HG03460 (cell line): ENCODE data around the gene STAT3.

Experiments used
- ATAC-seq: cut with Tn5 transposase; IDR thresholded peaks from one replicate; pipeline ENCODE4 v1.9.1; 2021; ENCODE audit not compliant: unreplicated experiment

STAT3 gene

GRCh38 chr17:42282478-42283080 lies 105.7 kb downstream of the STAT3 start:
- ATAC-seq = no peak

GRCh38 chr17:42281571-42282096 lies 106.6 kb downstream of the STAT3 start:
- ATAC-seq = no peak

- ATAC-seq = no peak
Observed at GRCh38 chr17:42279776-42280630, 108.2 kb downstream of the STAT3 start.

- ATAC-seq = no peak
Observed at GRCh38 chr17:42277342-42277712, 110.9 kb downstream of the STAT3 start.

- ATAC-seq = peak; percentile 6
Observed at GRCh38 chr17:42276609-42277341, 111.5 kb downstream of the STAT3 start.

- peak; percentile 61 for ATAC-seq
Observed at GRCh38 chr17:42276359-42276608, 112.0 kb downstream of the STAT3 start, which contains the start of gene STAT5B. Gene STAT5B, minus strand, starts transcription at chr17:42276391. Its CDS starts 44,264 bp downstream, at chr17:42232127.

- peak; percentile 34 for ATAC-seq
Observed at GRCh38 chr17:42275527-42276358, 112.5 kb downstream of the STAT3 start.

GRCh38 chr17:42274812-42275526 lies 113.3 kb downstream of the STAT3 start:
- ATAC-seq = no peak

GRCh38 chr17:42274253-42274542 lies 114.0 kb downstream of the STAT3 start:
- ATAC-seq = no peak

GRCh38 chr17:42273474-42274252 lies 114.6 kb downstream of the STAT3 start:
- ATAC-seq = no peak

GRCh38 chr17:42272162-42272907 lies 115.9 kb downstream of the STAT3 start:
- ATAC-seq = no peak

- ATAC-seq = no peak
Observed at GRCh38 chr17:42271779-42272035, 116.5 kb downstream of the STAT3 start.

- no peak for ATAC-seq
Observed at GRCh38 chr17:42271006-42271778, 117.0 kb downstream of the STAT3 start.

- ATAC-seq = no peak
Observed at GRCh38 chr17:42270596-42270995, 117.6 kb downstream of the STAT3 start.

- no peak for ATAC-seq
Observed at GRCh38 chr17:42270170-42270535, 118.1 kb downstream of the STAT3 start.

GRCh38 chr17:42268236-42268635 lies 120.0 kb downstream of the STAT3 start:
- no peak for ATAC-seq

GRCh38 chr17:42266918-42267766 lies 121.1 kb downstream of the STAT3 start:
- ATAC-seq = no peak

GRCh38 chr17:42266462-42266861 lies 121.8 kb downstream of the STAT3 start:
- no peak for ATAC-seq
